ENCODE data around the gene UBE4A.

GRCh38 chr11:118442301-118442700 is 82.9 kb downstream of the UBE4A start:
- TF ChIP-seq, protein P1, sequence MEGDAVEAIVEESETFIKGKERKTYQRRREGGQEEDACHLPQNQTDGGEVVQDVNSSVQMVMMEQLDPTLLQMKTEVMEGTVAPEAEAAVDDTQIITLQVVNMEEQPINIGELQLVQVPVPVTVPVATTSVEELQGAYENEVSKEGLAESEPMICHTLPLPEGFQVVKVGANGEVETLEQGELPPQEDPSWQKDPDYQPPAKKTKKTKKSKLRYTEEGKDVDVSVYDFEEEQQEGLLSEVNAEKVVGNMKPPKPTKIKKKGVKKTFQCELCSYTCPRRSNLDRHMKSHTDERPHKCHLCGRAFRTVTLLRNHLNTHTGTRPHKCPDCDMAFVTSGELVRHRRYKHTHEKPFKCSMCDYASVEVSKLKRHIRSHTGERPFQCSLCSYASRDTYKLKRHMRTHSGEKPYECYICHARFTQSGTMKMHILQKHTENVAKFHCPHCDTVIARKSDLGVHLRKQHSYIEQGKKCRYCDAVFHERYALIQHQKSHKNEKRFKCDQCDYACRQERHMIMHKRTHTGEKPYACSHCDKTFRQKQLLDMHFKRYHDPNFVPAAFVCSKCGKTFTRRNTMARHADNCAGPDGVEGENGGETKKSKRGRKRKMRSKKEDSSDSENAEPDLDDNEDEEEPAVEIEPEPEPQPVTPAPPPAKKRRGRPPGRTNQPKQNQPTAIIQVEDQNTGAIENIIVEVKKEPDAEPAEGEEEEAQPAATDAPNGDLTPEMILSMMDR (IDR thresholded peaks at IDR 0.05; ENCODE audit: borderline replicate concordance, extremely low read depth, low read length, poor library complexity, severe bottlenecking) = no peak
- no peak for TF ChIP-seq EZH2 (IDR thresholded peaks at IDR 0.05; ENCODE audit: borderline replicate concordance, low read depth, low read length, severe bottlenecking)

Data from DND-41 (cell line).